GM18505 (cell line): Measurements from ENCODE around the gene ATPAF2.
"Not testable (repeated sequence)": the region's sequence is repeated elsewhere in the genome, so short reads cannot be mapped to it uniquely, and the experiment has no call there.

Source experiments
- ATAC-seq: cut with Tn5 transposase; IDR thresholded peaks from one replicate; pipeline ENCODE4 v1.9.1; 2021; ENCODE audit not compliant: unreplicated experiment
- POLR2A ChIP-seq: IDR thresholded peaks from 4 replicates; pipeline ENCODE4 v1.6.1; 2011; ENCODE audit warnings: borderline replicate concordance; ENCODE audit not compliant: insufficient read depth, insufficient read length; ENCODE audit errors: extremely low read depth

The ATPAF2 gene

GRCh38 chr17:18011286-18011685, 27.7 kb downstream of the ATPAF2 start:
- no peak for ATAC-seq
- no peak for TF ChIP-seq POLR2A

DNA sequence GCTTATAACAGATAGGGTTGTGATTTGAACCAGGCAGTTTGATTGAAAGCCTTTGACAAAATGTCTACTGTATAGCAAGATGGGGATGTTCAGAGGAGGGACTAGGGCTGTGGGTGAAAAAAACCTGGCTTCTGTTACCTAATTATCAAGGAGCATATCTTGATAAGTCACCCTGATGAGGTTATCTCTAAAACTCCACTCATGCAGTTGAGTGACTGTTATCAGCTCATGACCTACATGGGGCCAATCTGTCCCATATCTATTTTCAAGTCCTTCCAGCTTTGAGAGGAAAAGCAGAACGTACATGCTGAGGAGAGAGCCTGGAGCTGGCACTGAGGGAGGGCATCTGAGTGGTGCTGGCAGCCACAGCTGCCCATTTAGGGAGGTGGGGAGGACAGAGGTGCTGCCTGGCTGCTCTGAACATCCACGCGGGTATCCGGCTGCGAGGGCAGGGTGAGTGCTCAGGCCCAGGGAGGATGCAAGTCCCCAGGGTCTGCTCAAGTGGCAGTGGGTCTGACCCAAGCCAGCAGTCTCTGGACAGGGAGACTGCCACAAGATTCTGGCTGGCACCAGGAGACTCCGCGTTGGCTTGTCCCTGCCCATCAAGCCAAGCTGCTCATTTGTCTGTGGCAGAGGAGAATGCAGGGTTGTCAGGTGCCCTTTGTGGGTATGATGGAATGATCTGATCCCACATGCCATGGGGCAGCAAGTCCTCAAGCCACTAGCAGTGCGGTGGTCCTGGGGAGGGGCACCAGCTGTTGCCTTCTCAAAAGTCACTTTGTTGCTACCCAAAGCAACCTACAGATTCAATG, 29.2 kb downstream of the ATPAF2 start:
- ATAC-seq = no peak
- TF ChIP-seq POLR2A = no peak

GRCh38 chr17:18008496-18009268, 30.3 kb downstream of the ATPAF2 start:
- no peak for ATAC-seq
- no peak for TF ChIP-seq POLR2A

- ATAC-seq = no peak
- TF ChIP-seq POLR2A = no peak
Measured at GRCh38 chr17:18006495-18007239, 32.3 kb downstream of the ATPAF2 start.

- no peak for ATAC-seq
- TF ChIP-seq POLR2A = no peak
Measured at GRCh38 chr17:18005496-18005895, 33.5 kb downstream of the ATPAF2 start.

DNA sequence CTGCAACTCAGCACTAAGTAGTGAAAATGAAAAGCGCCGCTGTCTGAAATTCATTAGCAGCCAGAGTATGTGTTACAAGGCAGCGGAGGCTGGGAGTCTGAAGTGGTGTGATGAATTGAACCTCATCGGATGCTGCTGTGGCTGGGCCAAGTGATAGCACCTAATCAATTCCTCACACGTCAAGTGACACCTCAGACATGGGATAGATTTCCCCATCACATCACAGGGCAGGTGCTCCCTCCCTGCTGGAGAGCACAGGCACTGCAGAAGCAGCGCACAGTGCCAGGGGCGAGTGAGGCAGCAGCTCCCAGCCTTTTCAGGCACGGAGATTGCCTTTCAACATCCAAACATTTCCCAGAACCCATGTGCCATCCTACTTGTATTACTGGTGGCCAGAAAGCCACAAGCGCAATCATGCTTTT, 34.1 kb downstream of the ATPAF2 start:
- ATAC-seq = no peak

GRCh38 chr17:18004345-18004744, 34.6 kb downstream of the ATPAF2 start:
- no peak for ATAC-seq
- TF ChIP-seq POLR2A = no peak

More for the DNA sequence above, 34.1 kb downstream of the ATPAF2 start:
- TF ChIP-seq POLR2A = no peak

DNA sequence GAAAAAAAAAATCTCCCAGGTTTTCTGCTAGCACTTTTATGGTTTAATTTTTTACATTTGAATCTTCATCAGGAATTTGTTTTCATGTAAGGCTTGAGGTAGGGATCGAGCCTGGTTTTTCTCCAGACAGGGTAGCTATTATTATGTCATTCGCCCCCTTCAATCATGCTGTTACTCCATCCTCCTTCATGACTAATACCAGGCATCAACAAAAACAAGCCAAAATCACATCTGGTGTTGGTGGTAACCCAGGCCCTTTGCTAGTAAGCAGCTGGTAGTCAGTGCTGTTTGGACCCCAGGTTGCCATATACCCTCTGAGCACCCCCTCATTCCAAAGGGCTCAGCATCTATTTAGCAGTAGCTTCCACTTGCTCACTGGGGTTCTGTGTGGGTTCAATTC, 36.8 kb downstream of the ATPAF2 start:
- no peak for TF ChIP-seq POLR2A
- ATAC-seq = no peak

DNA sequence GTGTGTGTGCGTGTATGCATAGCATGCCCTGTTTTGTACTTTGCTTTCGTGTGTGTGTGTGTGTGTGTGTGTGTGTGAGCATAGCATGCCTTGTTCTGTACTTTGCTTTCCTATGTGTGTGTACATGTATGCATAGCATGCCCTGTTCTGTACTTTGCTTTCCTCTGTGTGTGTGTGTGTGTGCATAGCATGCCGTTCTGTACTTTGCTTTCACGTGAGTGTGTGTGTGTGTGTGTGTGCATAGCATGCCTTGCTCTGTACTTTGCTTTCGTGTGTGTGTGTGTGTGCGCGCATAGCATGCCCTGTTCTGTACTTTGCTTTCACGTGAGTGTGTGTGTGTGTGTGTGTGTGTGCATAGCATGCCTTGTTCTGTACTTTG, 38.9 kb downstream of the ATPAF2 start:
- ATAC-seq = no peak
- TF ChIP-seq POLR2A = no peak

GRCh38 chr17:17999364-18000029, 39.5 kb downstream of the ATPAF2 start:
- TF ChIP-seq POLR2A = no peak
- no peak for ATAC-seq

DNA sequence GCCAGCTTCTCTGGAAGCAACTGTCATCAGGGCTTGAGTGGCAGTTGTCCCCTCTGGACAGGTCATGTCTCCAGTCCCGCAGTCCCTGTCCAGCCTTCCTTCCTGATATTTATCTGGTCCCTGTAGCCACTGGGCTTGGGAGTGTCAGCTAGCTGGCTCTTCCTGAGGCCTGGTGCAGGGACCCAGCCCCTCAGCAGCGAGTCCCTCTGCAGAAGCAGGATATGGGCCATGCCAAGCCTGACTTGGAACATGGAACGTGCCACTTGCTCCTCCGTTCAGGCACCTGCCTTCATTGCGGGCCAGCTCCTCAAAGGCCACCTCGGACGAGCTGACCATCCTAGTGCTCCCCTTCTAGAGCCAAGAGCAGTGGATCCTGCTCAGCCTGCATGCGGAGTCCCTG, 40.0 kb downstream of the ATPAF2 start:
- TF ChIP-seq POLR2A = no peak
- no peak for ATAC-seq

GRCh38 chr17:17995887-17996286, 43.1 kb downstream of the ATPAF2 start:
- ATAC-seq = not testable (repeated sequence)
